Ascending aorta (tissue), 2 donors: Measurements from ENCODE around the gene SLC4A9. TPM values are rescaled to one million over a fixed set of nuclear protein-coding genes. Genes with fewer than 3 reads are reported as not detected.

ENCODE experiments used
- DNase-seq, 2 donors: peaks; one replicate each; pipeline ENCODE4 v3.0.0-alpha.2; 2019; ENCODE audit warnings: low spot score in 2 of 2
- H3K27ac ChIP-seq, 2 donors: fragments of 200-600 bp; sonication (generic); one replicate each; pipeline ENCODE4 v1.5.1; 2016 to 2017; ENCODE audit warnings: mild to moderate bottlenecking in 1 of 2
- H3K27me3 ChIP-seq: fragments of 200-600 bp; sonication (generic); one replicate; pipeline ENCODE4 v1.5.1; 2017
- H3K36me3 ChIP-seq, 2 donors: fragments of 200-600 bp; sonication (generic); one replicate each; pipeline ENCODE4 v1.5.1; 2016
- H3K4me1 ChIP-seq, 2 donors: fragments of 200-600 bp; sonication (generic); one replicate each; pipeline ENCODE4 v1.5.1; 2016 to 2017; ENCODE audit warnings: mild to moderate bottlenecking in 1 of 2
- H3K4me3 ChIP-seq, 2 donors: fragments of 200-600 bp; sonication (generic); one replicate each; pipeline ENCODE4 v1.5.1; 2016 to 2017; ENCODE audit warnings: mild to moderate bottlenecking in 1 of 2
- H3K9me3 ChIP-seq, 2 donors: fragments of 200-600 bp; sonication (generic); one replicate each; pipeline ENCODE4 v1.5.1; 2016
- intact Hi-C: fragments of 100-400 bp; cut with DNase I; formaldehyde crosslinking; loops from one replicate; pipeline ENCODE4 v1.15.1; 2023
- total RNA-seq: library from RNA; depleted of rRNA; stranded (reverse); fragments of >200 nt; gene quantifications from one replicate; pipeline ENCODE4 v1.1.0, GENCODE V29; 2016
- TF ChIP-seq, protein P1 (sequence below), 3 experiments: fragments of 200-600 bp in 2 of 3; fragments of 450-650 bp in 1 of 3; sonication (generic) in 2 of 3; IDR thresholded peaks; one replicate each; pipeline ENCODE4 v1.5.1; 2016 to 2019; ENCODE audit warnings: antibody characterized with exemption in 3 of 3, mild to moderate bottlenecking in 1 of 3, moderate library complexity in 1 of 3

Gene SLC4A9
- total RNA-seq, 1 donor from 2014 or later: not detected

GRCh38 chr5:140324041-140324600 is 35.9 kb upstream of the SLC4A9 start:
- H3K4me3 ChIP-seq: no peak overlapping the region
- no peaks in the 10 kb centered on the region for H3K36me3 ChIP-seq
- intact Hi-C loops: no loop called here
- H3K27ac ChIP-seq: peak overlapping the region; percentile 41 to 85
- peaks cover 12 to 26% of the 10 kb centered on the region in 2 donors for H3K4me1 ChIP-seq
- H3K27me3 ChIP-seq: no peaks in the 10 kb centered on the region
- TF ChIP-seq, protein P1, sequence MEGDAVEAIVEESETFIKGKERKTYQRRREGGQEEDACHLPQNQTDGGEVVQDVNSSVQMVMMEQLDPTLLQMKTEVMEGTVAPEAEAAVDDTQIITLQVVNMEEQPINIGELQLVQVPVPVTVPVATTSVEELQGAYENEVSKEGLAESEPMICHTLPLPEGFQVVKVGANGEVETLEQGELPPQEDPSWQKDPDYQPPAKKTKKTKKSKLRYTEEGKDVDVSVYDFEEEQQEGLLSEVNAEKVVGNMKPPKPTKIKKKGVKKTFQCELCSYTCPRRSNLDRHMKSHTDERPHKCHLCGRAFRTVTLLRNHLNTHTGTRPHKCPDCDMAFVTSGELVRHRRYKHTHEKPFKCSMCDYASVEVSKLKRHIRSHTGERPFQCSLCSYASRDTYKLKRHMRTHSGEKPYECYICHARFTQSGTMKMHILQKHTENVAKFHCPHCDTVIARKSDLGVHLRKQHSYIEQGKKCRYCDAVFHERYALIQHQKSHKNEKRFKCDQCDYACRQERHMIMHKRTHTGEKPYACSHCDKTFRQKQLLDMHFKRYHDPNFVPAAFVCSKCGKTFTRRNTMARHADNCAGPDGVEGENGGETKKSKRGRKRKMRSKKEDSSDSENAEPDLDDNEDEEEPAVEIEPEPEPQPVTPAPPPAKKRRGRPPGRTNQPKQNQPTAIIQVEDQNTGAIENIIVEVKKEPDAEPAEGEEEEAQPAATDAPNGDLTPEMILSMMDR (IDR thresholded peaks at IDR 0.05): no peak
- H3K9me3 ChIP-seq: no peaks in the 10 kb centered on the region
- DNase-seq: peak in 1 of 2 donors; percentile 31

GRCh38 chr5:140324617-140325241 is 35.3 kb upstream of the SLC4A9 start:
- Histone ChIP-seq H3K27me3 (no peaks in the 10 kb centered on the region), H3K27ac (peak overlapping the region; percentile 41 to 85), H3K36me3 (no peaks in the 10 kb centered on the region), H3K9me3 (no peaks in the 10 kb centered on the region), H3K4me1 (peaks cover 12 to 26% of the 10 kb centered on the region in 2 donors), H3K4me3 (no peak overlapping the region)
- TF ChIP-seq, protein P1 (IDR thresholded peaks at IDR 0.05): no peak
- peak in 1 of 2 donors; percentile 62 for DNase-seq
- intact Hi-C loops: no loop called here

DNA sequence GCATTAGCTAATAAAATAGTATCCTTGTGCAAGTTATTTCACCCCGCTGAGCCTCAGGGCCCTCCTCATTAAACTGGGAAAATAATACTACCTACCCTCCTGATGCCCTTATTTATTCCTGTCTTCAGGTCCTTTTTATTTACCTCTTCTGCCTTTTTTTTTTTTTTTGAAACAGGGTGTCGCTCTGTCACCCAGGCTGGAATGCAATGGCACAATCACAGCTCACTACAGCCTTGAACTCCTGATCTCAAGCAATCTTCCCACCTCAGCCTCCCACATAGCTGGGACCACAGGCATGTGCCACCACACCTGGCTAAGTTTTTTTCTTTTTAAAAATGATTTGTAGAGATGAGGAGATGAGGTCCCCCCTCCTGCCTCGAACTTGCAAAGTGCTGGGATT is 34.5 kb upstream of the SLC4A9 start:
- Histone ChIP-seq H3K27me3 (no peaks in the 10 kb centered on the region), H3K27ac (no peak overlapping the region), H3K4me3 (no peak overlapping the region), H3K9me3 (no peaks in the 10 kb centered on the region), H3K4me1 (peaks cover 12 to 26% of the 10 kb centered on the region in 2 donors), H3K36me3 (no peaks in the 10 kb centered on the region)
- TF ChIP-seq, protein P1 (IDR thresholded peaks at IDR 0.05): no peak
- intact Hi-C loops: no loop called here
- peak in 1 of 2 donors; percentile 11 for DNase-seq

DNA sequence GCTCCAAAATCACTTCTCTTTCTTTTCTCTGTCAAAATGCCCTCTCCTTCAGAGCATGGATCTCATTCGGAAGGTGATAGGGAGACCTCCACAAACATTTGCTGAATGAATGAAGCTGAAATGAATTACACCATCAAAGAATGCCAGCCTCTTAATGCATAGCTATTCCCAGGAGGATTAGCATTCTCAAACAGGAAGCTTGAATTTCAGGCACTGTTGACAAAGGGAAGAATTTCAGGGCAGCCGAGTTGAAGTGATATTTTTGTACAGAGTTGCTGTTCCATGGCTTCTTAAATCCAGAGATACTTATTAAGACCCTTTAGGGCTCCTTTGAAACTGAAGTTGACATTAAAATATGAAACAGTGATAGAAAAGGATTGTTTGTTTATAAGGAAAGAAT is 32.4 kb upstream of the SLC4A9 start:
- H3K36me3 ChIP-seq: peaks cover 0 to 1% of the 10 kb centered on the region in 2 donors
- H3K27me3 ChIP-seq: no peaks in the 10 kb centered on the region
- intact Hi-C loops: no loop called here
- no peaks in the 10 kb centered on the region for H3K9me3 ChIP-seq
- TF ChIP-seq, protein P1 (IDR thresholded peaks at IDR 0.05): no peak
- no peak overlapping the region for H3K4me3 ChIP-seq
- no peak for DNase-seq
- peaks cover 10 to 21% of the 10 kb centered on the region in 2 donors for H3K4me1 ChIP-seq
- H3K27ac ChIP-seq: no peak overlapping the region

GRCh38 chr5:140328036-140328764 is 31.8 kb upstream of the SLC4A9 start:
- peaks cover 0 to 7% of the 10 kb centered on the region in 2 donors for H3K36me3 ChIP-seq
- no peak overlapping the region for H3K27ac ChIP-seq
- intact Hi-C loops: no loop called here
- TF ChIP-seq, protein P1 (IDR thresholded peaks at IDR 0.05): no peak
- no peaks in the 10 kb centered on the region for H3K27me3 ChIP-seq
- H3K9me3 ChIP-seq: no peaks in the 10 kb centered on the region
- H3K4me1 ChIP-seq: peaks cover 4 to 15% of the 10 kb centered on the region in 2 donors
- no peak overlapping the region for H3K4me3 ChIP-seq
- DNase-seq: no peak
